A549 (cell line): Measurements from ENCODE around the gene GOLGA7B.

Source experiments
- NPAS2 ChIP-seq: fragments of 250-450 bp; sonication (Bioruptor Pico); IDR thresholded peaks from 2 replicates; pipeline ENCODE4 v1.8.0; 2022; ENCODE audit warnings: mild to moderate bottlenecking, moderate library complexity, borderline replicate concordance
- RNF2 ChIP-seq: fragments of 200-600 bp; sonication (generic); IDR thresholded peaks from 2 replicates; pipeline ENCODE4 v1.6.1; 2016; ENCODE audit warnings: low read depth, mild to moderate bottlenecking, antibody characterized with exemption, moderate library complexity, borderline replicate concordance

GRCh38 chr10:97898429-97898828 is 48.8 kb downstream of the GOLGA7B start:
- TF ChIP-seq NPAS2 (no peak), RNF2 (no peak)
